Endothelial cell of umbilical vein (primary cell): Measurements from ENCODE around the gene CTNND2. TPM values are rescaled to one million over a fixed set of nuclear protein-coding genes. Genes with fewer than 3 reads are reported as not detected.

Source experiments
- BruUV-seq: library from RNA; stranded (reverse); fragments of 400-500 nt; replicated peaks from 2 replicates; lab custom pipeline; 2021; lab: Mats Ljungman, UMichigan
- CTCF ChIA-PET: fragments of 300-600, 350-600 bp; sonication (Branson Sonifier 250); formaldehyde crosslinking; loops from one replicate; lab custom pipeline; 2021; ENCODE audit warnings: antibody characterized with exemption, inconsistent platforms; lab: Charles Lee
- POLR2A ChIA-PET: fragments of 300-600, 350-600 bp; sonication (Branson Sonifier 250); formaldehyde crosslinking; loops from one replicate; lab custom pipeline; 2021; ENCODE audit warnings: antibody characterized with exemption, inconsistent platforms; lab: Charles Lee
- DNase-seq: peaks from one replicate; pipeline ENCODE4 v3.0.0-alpha.2; 2011; ENCODE audit warnings: low read depth, low spot score
- FAIRE-seq: peaks from 2 replicates; lab custom pipeline; 2011; peaks lifted over from hg19 to GRCh38; lab: Jason Lieb, UNC
- H2AFZ ChIP-seq: 2 replicates; pipeline ENCODE4 v1.6.0; 2012; ENCODE audit warnings: low read depth, low read length, control low read depth, inconsistent platforms
- H3K27ac ChIP-seq: 2 replicates; pipeline ENCODE4 v1.5.1; 2011; ENCODE audit warnings: low read depth, mild to moderate bottlenecking, control low read depth, low read length, moderate library complexity; ENCODE audit not compliant: insufficient read depth
- H3K27me3 ChIP-seq, 2 experiments: 2 replicates each; pipeline versions ENCODE4 v1.6.0 to v1.6.1; 2011; ENCODE audit warnings: low read length in 2 of 2, mixed read lengths in 1 of 2; ENCODE audit not compliant: control insufficient read depth in 2 of 2, insufficient read depth in 2 of 2
- H3K36me3 ChIP-seq, 2 experiments: 2 replicates in 1 of 2; 3 replicates in 1 of 2; pipeline ENCODE4 v1.5.1; 2011; ENCODE audit warnings: low read length in 2 of 2, mild to moderate bottlenecking in 1 of 2, moderate library complexity in 1 of 2; ENCODE audit not compliant: control insufficient read depth in 2 of 2, insufficient read depth in 2 of 2; ENCODE audit errors: extremely low read depth in 1 of 2
- H3K4me1 ChIP-seq: 3 replicates; pipeline ENCODE4 v1.5.1; 2011; ENCODE audit warnings: mild to moderate bottlenecking, low read length; ENCODE audit not compliant: control insufficient read depth, insufficient read depth; ENCODE audit errors: extremely low read depth
- H3K4me2 ChIP-seq: 2 replicates; pipeline ENCODE4 v1.6.1; 2011; ENCODE audit warnings: low read length, control low read depth, mixed read lengths; ENCODE audit not compliant: insufficient read depth
- H3K4me3 ChIP-seq, 3 experiments: fragments of 200-600 bp in 1 of 3; sonication (generic), shearing (Covaris generic) in 1 of 3; replicated peaks in 1 of 3; 2 replicates each; pipeline ENCODE4 v1.5.1; 2011 to 2016; ENCODE audit warnings: control low read depth in 3 of 3, low read length in 3 of 3, mild to moderate bottlenecking in 2 of 3, inconsistent platforms in 1 of 3, low read depth in 1 of 3, moderate library complexity in 1 of 3; ENCODE audit not compliant: insufficient read depth in 1 of 3
- H3K79me2 ChIP-seq: 2 replicates; pipeline ENCODE4 v1.6.0; 2012; ENCODE audit warnings: low read length, inconsistent platforms; ENCODE audit not compliant: control insufficient read depth, insufficient read depth
- H3K9ac ChIP-seq: replicated peaks from 2 replicates; pipeline ENCODE3; 2011; ENCODE audit warnings: low read length, control low read depth; ENCODE audit not compliant: insufficient read depth; ENCODE audit errors: extremely low read depth
- H3K9me1 ChIP-seq: replicated peaks from 3 replicates; pipeline ENCODE4 v1.6.0; 2011; ENCODE audit warnings: mild to moderate bottlenecking, low read length; ENCODE audit not compliant: control insufficient read depth, insufficient read depth; ENCODE audit errors: extremely low read depth
- H3K9me3 ChIP-seq: replicated peaks from 2 replicates; pipeline ENCODE4 v1.5.1; 2012; ENCODE audit warnings: low read length, inconsistent platforms; ENCODE audit not compliant: control insufficient read depth, insufficient read depth
- H4K20me1 ChIP-seq: replicated peaks from 2 replicates; pipeline ENCODE3; 2011; ENCODE audit warnings: mild to moderate bottlenecking, low read length; ENCODE audit not compliant: control insufficient read depth, insufficient read depth; ENCODE audit errors: extremely low read depth
- CTCF ChIP-seq, 2 donors: IDR thresholded peaks; 1 replicate in 1 of 2; 2 replicates in 1 of 2; pipeline ENCODE4 v1.5.1; 2011; ENCODE audit warnings: low read length in 2 of 2, mild to moderate bottlenecking in 2 of 2, moderate library complexity in 2 of 2, control low read depth in 1 of 2, inconsistent platforms in 1 of 2, low read depth in 1 of 2; ENCODE audit not compliant: insufficient read depth in 1 of 2; ENCODE audit errors: extremely low read depth in 1 of 2
- EZH2 ChIP-seq: IDR thresholded peaks from 2 replicates; pipeline ENCODE4 v1.6.1; 2012; ENCODE audit warnings: borderline replicate concordance, low read depth, mild to moderate bottlenecking, moderate library complexity, low read length, inconsistent platforms; ENCODE audit not compliant: severe bottlenecking
- FOS ChIP-seq: IDR thresholded peaks from 2 replicates; pipeline ENCODE4 v1.6.1; 2011; ENCODE audit warnings: mild to moderate bottlenecking, low read length, moderate library complexity, borderline replicate concordance; ENCODE audit not compliant: insufficient read depth
- GATA2 ChIP-seq: IDR thresholded peaks from 2 replicates; pipeline ENCODE4 v1.7.0; 2011; ENCODE audit warnings: low read depth, mild to moderate bottlenecking, moderate library complexity, mixed read lengths, low read length; ENCODE audit not compliant: insufficient read length, insufficient read depth
- JUN ChIP-seq: IDR thresholded peaks from 2 replicates; pipeline ENCODE4 v1.6.1; 2011; ENCODE audit warnings: borderline replicate concordance, low read depth; ENCODE audit not compliant: insufficient read length, insufficient read depth
- MAX ChIP-seq: IDR thresholded peaks from 2 replicates; pipeline ENCODE4 v1.6.1; 2011; ENCODE audit not compliant: insufficient read depth, insufficient read length
- MYC ChIP-seq: IDR thresholded peaks from one replicate; pipeline ENCODE4 v1.6.1; 2011; ENCODE audit warnings: mild to moderate bottlenecking, low read depth, low read length
- POLR2A ChIP-seq: IDR thresholded peaks from 2 replicates; pipeline ENCODE4 v1.6.1; 2012; ENCODE audit warnings: low read depth, mild to moderate bottlenecking, control low read depth, low read length
- POLR2AphosphoS5 ChIP-seq: IDR thresholded peaks from 2 replicates; pipeline ENCODE4 v1.6.1; 2012; ENCODE audit warnings: low read depth, mild to moderate bottlenecking, control low read depth, low read length, moderate library complexity; ENCODE audit not compliant: insufficient read depth
- dilution Hi-C: fragments of 300-500 bp; cut with MboI; formaldehyde crosslinking; loops from one replicate; pipeline ENCODE4 v1.15.0; 2019; ENCODE audit warnings: low sequenced_read_pairs; ENCODE audit not compliant: extremely low pct_ligation_motif_present
- intact Hi-C: fragments of 100-400 bp; cut with micrococcal nuclease; formaldehyde crosslinking; loops from one replicate; pipeline ENCODE4 v1.10.0; 2022
- polyA plus RNA-seq, 4 experiments: library from polyadenylated mRNA; depleted of rRNA in 3 of 4; stranded (reverse) in 3 of 4; unstranded in 1 of 4; fragments of >200 nt; gene quantifications; 2 replicates each; pipeline versions ENCODE4 v1.2.1 to v1.2.3, GENCODE V29; 2011 to 2012; ENCODE audit warnings: missing spikeins in 1 of 4
- total RNA-seq: library from RNA; stranded (reverse); gene quantifications from 2 replicates; pipeline ENCODE4 v1.2.3, GENCODE V29; 2021

The CTNND2 gene
- total and polyA plus RNA-seq, 2 donors (not counting 3 experiments of a cell fraction or from before 2014, with no cell fraction given), result not detected

GRCh38 chr5:11062397-11062796 is 841.8 kb downstream of the CTNND2 start:
- H3K4me2 ChIP-seq, result no peak overlapping the region
- no peaks in the 10 kb centered on the region for H3K79me2 ChIP-seq
- intact Hi-C loops (no loop called here), dilution Hi-C loops (no loop called here)
- TF ChIP-seq FOS (no peak), GATA2 (no peak), CTCF (IDR thresholded peaks at IDR 0.05; ENCODE audit: extremely low read depth in 1 of 2, insufficient read depth in 1 of 2, low read depth in 1 of 2, low read length in 2 of 2) (no peak), POLR2A (no peak), MYC (no peak), JUN (no peak), MAX (no peak), POLR2AphosphoS5 (no peak), EZH2 (no peak)
- no peaks in the 10 kb centered on the region for H3K4me1 ChIP-seq
- no peaks in the 10 kb centered on the region for H3K27me3 ChIP-seq
- no peak overlapping the region for H3K9ac ChIP-seq
- CTCF ChIA-PET, result interaction anchor here (1.0 kb wide), 1 partner anchor 11 kb away, joined by 3 read pairs; no protein-coding TSS in a partner anchor
- H4K20me1 ChIP-seq, result no peaks in the 10 kb centered on the region
- BruUV-seq, result no TSS peak
- no peak overlapping the region for H3K27ac ChIP-seq
- H3K9me3 ChIP-seq, result no peaks in the 10 kb centered on the region
- H3K9me1 ChIP-seq, result no peaks in the 10 kb centered on the region
- no peak for FAIRE-seq
- H2AFZ ChIP-seq, result no peak overlapping the region
- no peak for DNase-seq
- POLR2A ChIA-PET, result no interaction called here
- no peaks in the 10 kb centered on the region for H3K36me3 ChIP-seq
- no peak overlapping the region for H3K4me3 ChIP-seq
